ENCODE data around the gene NEGR1. TPM values are rescaled to one million over a fixed set of nuclear protein-coding genes. Genes with fewer than 3 reads are reported as not detected.

NEGR1 gene
- total RNA-seq, 1 experiment from 2014 or later = 2.9 TPM

GRCh38 chr1:71919811-71920509, 362.4 kb downstream of the NEGR1 start:
- Mint-ChIP-seq H3K4me3 (no peak overlapping the region), H3K4me1 (peaks cover 19% of the 10 kb centered on the region), H3K9me3 (no peaks in the 10 kb centered on the region), H3K27ac (peak overlapping the region; percentile 22; the same call in 1 of the 2 replicates), H3K27me3 (ENCODE audit: low read depth) (no peaks in the 10 kb centered on the region), H3K36me3 (no peaks in the 10 kb centered on the region)
- ATAC-seq (peak; percentile 87), DNase-seq (ENCODE audit: low spot score) (no peak)
- POLR2A ChIA-PET = no interaction called here
- CTCF ChIA-PET = interaction anchor here (2.4 kb wide), 1 partner anchor 118 kb away, joined by 10 read pairs; no protein-coding TSS in a partner anchor
- TF ChIP-seq USF1 (CRISPR knock-in tag; IDR thresholded peaks at IDR 0.05) = no peak
- peak; percentile 93 for TF ChIP-seq ZNF423 (CRISPR knock-in tag; IDR thresholded peaks at IDR 0.05)

DNA sequence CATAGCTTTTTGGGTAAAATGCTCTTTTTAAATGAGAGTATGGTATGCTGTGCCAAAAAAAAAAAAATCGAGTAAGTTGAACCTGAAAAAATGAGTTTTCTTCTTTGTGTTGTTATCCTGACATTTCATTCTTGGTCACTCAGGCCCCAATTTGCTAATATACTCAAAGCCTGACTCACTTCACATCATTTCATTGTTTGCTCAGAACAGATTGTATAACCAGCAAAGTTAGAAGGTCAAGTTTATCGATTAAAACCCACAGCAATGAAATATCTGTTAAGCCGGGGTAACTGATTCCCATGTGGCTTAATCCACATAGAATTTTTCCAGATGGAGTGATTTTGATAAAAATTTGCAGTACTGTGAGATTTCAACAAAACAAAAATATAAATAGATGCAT, 363.7 kb downstream of the NEGR1 start:
- no peak overlapping the region for H3K27ac Mint-ChIP-seq
- no peak for TF ChIP-seq RELA (CRISPR knock-in tag; IDR thresholded peaks at IDR 0.05; ENCODE audit: borderline replicate concordance)
- no peak for TF ChIP-seq HMGXB4 (CRISPR knock-in tag; IDR thresholded peaks at IDR 0.05)
- TF ChIP-seq, protein P1, sequence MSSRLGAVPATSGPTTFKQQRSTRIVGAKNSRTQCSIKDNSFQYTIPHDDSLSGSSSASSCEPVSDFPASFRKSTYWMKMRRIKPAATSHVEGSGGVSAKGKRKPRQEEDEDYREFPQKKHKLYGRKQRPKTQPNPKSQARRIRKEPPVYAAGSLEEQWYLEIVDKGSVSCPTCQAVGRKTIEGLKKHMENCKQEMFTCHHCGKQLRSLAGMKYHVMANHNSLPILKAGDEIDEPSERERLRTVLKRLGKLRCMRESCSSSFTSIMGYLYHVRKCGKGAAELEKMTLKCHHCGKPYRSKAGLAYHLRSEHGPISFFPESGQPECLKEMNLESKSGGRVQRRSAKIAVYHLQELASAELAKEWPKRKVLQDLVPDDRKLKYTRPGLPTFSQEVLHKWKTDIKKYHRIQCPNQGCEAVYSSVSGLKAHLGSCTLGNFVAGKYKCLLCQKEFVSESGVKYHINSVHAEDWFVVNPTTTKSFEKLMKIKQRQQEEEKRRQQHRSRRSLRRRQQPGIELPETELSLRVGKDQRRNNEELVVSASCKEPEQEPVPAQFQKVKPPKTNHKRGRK (CRISPR knock-in tag; IDR thresholded peaks at IDR 0.05; ENCODE audit: borderline replicate concordance) = no peak
- TF ChIP-seq FOXJ3 (CRISPR knock-in tag; IDR thresholded peaks at IDR 0.05; ENCODE audit: borderline replicate concordance) = no peak
- TF ChIP-seq ARID4B (CRISPR knock-in tag; IDR thresholded peaks at IDR 0.05; ENCODE audit: borderline replicate concordance) = no peak
- no peak for TF ChIP-seq STAT6 (CRISPR knock-in tag; conservative IDR thresholded peaks at IDR 0.05; ENCODE audit: low read depth)
- TF ChIP-seq IRF2 (CRISPR knock-in tag; IDR thresholded peaks at IDR 0.05; ENCODE audit: borderline replicate concordance, low read depth) = no peak
- TF ChIP-seq CREM (CRISPR knock-in tag; IDR thresholded peaks at IDR 0.05) = no peak
- TF ChIP-seq, protein P2, sequence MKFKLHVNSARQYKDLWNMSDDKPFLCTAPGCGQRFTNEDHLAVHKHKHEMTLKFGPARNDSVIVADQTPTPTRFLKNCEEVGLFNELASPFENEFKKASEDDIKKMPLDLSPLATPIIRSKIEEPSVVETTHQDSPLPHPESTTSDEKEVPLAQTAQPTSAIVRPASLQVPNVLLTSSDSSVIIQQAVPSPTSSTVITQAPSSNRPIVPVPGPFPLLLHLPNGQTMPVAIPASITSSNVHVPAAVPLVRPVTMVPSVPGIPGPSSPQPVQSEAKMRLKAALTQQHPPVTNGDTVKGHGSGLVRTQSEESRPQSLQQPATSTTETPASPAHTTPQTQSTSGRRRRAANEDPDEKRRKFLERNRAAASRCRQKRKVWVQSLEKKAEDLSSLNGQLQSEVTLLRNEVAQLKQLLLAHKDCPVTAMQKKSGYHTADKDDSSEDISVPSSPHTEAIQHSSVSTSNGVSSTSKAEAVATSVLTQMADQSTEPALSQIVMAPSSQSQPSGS (CRISPR knock-in tag; IDR thresholded peaks at IDR 0.05; ENCODE audit: borderline replicate concordance, low read depth) = no peak
- no peak for TF ChIP-seq ZNF671 (CRISPR knock-in tag; IDR thresholded peaks at IDR 0.05)
- ATAC-seq (no peak), DNase-seq (ENCODE audit: low spot score) (no peak)
- ChIA-PET POLR2A (no interaction called here), CTCF (interaction anchor here (2.4 kb wide), 1 partner anchor 120 kb away, joined by 10 read pairs; no protein-coding TSS in a partner anchor)
- H3K4me3 Mint-ChIP-seq = no peak overlapping the region
- no peaks in the 10 kb centered on the region for H3K9me3 Mint-ChIP-seq
- no peaks in the 10 kb centered on the region for H3K36me3 Mint-ChIP-seq
- H3K27me3 Mint-ChIP-seq (ENCODE audit: low read depth) = no peaks in the 10 kb centered on the region
- H3K4me1 Mint-ChIP-seq = peaks cover 24% of the 10 kb centered on the region
